Prostate gland (tissue), 2 donors: ENCODE measurements around the gene SYNPO2. TPM values are rescaled to one million over a fixed set of nuclear protein-coding genes. Genes with fewer than 3 reads are reported as not detected.

Source experiments
- DNase-seq: peaks from one replicate; pipeline ENCODE4 v3.0.0-alpha.2; 2019; ENCODE audit warnings: low spot score
- H3K27ac ChIP-seq, 2 donors: fragments of 200-600 bp; sonication (generic); 2 replicates each; pipeline ENCODE4 v1.5.1; 2017 to 2019
- H3K27me3 ChIP-seq: fragments of 200-600 bp; sonication (generic); replicated peaks from 2 replicates; pipeline ENCODE4 v1.5.1; 2019; ENCODE audit not compliant: insufficient read depth
- H3K36me3 ChIP-seq, 2 donors: fragments of 200-600 bp; sonication (generic); 1 replicate in 1 of 2; 2 replicates in 1 of 2; pipeline versions ENCODE4 v1.5.1 to v1.8.1; 2017 to 2019
- H3K4me1 ChIP-seq: fragments of 200-600 bp; sonication (generic); replicated peaks from 2 replicates; pipeline ENCODE4 v1.5.1; 2019
- H3K4me3 ChIP-seq, 2 donors: fragments of 200-600 bp; sonication (generic); 2 replicates each; pipeline ENCODE4 v1.5.1; 2017 to 2019
- H3K9me3 ChIP-seq: fragments of 200-600 bp; sonication (generic); 2 replicates; pipeline ENCODE4 v1.5.1; 2017
- CTCF ChIP-seq, 4 experiments: fragments of 200-600 bp in 2 of 4; fragments of 450-650 bp in 2 of 4; sonication (generic) in 2 of 4; IDR thresholded peaks; 1 replicate in 3 of 4; 2 replicates in 1 of 4; pipeline ENCODE4 v1.5.1; 2016 to 2019; ENCODE audit warnings: antibody characterized with exemption in 4 of 4, mild to moderate bottlenecking in 2 of 4, moderate library complexity in 2 of 4
- POLR2A ChIP-seq: fragments of 450-650 bp; IDR thresholded peaks from one replicate; pipeline ENCODE4 v1.6.1; 2016; ENCODE audit warnings: antibody characterized with exemption, mild to moderate bottlenecking
- POLR2AphosphoS5 ChIP-seq: sonication (generic); formaldehyde crosslinking; IDR thresholded peaks from one replicate; pipeline ENCODE4 v1.6.1; 2017; ENCODE audit warnings: antibody characterized with exemption
- WGBS: methylation state at CpG from one replicate; pipeline ENCODE4 v1.1.5; 2018; 5-methylcytosine and 5-hydroxymethylcytosine counted together
- intact Hi-C: fragments of 100-400 bp; cut with DNase I; formaldehyde crosslinking; loops from one replicate; pipeline ENCODE4 v1.14.2; 2022
- total RNA-seq, 2 donors: library from RNA; depleted of rRNA; stranded (reverse); fragments of >200 nt; gene quantifications; one replicate each; pipeline ENCODE4 v1.1.0, GENCODE V29; 2016

The SYNPO2 gene
- total RNA-seq, 2 donors from 2014 or later: 131 to 181 TPM

DNA sequence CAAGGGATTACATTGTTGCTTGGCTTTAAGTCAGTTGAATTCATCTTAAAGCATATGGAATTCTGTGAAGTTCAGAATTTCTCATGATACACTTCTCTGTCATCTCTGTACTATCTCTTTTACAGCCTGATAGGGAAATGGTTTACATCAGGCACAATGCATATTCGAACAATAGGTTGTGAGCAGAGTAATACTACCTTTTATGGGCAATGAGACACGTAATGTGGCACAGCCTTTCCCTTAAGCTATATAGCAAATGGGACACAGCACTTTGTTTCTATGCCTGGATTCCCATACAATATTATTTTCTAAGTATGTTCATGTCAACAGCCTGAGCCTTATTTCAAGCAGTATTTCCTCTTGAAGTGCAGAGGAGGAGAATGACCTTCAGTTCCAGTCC, 58.4 kb downstream of the SYNPO2 start:
- no peak for DNase-seq
- Histone ChIP-seq H3K27me3 (no peaks in the 10 kb centered on the region), H3K9me3 (no peaks in the 10 kb centered on the region), H3K27ac (no peak overlapping the region), H3K4me3 (no peak overlapping the region), H3K36me3 (no peaks in the 10 kb centered on the region), H3K4me1 (no peaks in the 10 kb centered on the region)
- intact Hi-C loops: no loop called here
- WGBS: 50% methylated on average over 2 of the region's 2 CpGs
- no peak for TF ChIP-seq POLR2A
- TF ChIP-seq POLR2AphosphoS5: no peak
- TF ChIP-seq CTCF (IDR thresholded peaks at IDR 0.05): no peak

DNA sequence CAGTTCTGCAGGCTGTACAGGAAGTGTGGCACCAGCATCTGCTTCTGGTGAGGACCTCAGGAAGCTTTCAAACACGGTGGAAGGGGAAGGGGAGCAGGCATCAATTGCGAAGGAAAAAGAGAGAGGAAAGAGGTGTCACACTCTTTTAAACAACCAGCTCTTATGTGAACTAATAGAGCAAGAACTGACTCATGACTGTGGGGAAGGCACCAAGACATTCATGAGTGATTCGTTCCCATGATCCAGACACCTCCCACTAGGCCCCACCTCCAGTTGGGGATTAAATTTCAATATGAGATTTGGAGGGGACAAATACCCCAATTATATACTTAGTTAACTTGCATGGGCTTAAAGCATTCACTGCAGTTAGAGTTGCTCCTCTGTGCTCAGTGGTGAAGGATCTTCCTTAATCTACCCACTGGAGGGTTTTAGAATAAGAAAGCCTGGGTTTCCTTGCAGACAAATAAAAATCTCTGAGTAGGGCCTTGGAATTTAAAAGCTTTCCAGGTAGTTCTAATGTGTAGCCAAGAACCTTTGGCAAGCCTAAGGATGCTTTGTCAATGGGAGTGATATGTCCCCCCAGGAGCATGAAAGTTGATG, 60.0 kb downstream of the SYNPO2 start:
- intact Hi-C loops: no loop called here
- Histone ChIP-seq H3K9me3 (no peaks in the 10 kb centered on the region), H3K4me1 (no peaks in the 10 kb centered on the region), H3K27ac (no peak overlapping the region), H3K4me3 (no peak overlapping the region), H3K36me3 (no peaks in the 10 kb centered on the region), H3K27me3 (no peaks in the 10 kb centered on the region)
- no peak for DNase-seq
- 59% methylated on average over 3 of the region's 3 CpGs for WGBS
- TF ChIP-seq POLR2A (no peak), POLR2AphosphoS5 (no peak), CTCF (IDR thresholded peaks at IDR 0.05) (no peak)

- no peaks in the 10 kb centered on the region for H3K36me3 ChIP-seq
- no peaks in the 10 kb centered on the region for H3K27me3 ChIP-seq
- H3K4me3 ChIP-seq: no peak overlapping the region
- no peak overlapping the region for H3K27ac ChIP-seq
- intact Hi-C loops: no loop called here
- WGBS: 72% methylated on average over 2 of the region's 2 CpGs
- no peaks in the 10 kb centered on the region for H3K4me1 ChIP-seq
- TF ChIP-seq CTCF (IDR thresholded peaks at IDR 0.05) (no peak), POLR2AphosphoS5 (no peak), POLR2A (no peak)
- no peaks in the 10 kb centered on the region for H3K9me3 ChIP-seq
- DNase-seq: no peak
Observed at GRCh38 chr4:118950224-118950623, 61.6 kb downstream of the SYNPO2 start.

DNA sequence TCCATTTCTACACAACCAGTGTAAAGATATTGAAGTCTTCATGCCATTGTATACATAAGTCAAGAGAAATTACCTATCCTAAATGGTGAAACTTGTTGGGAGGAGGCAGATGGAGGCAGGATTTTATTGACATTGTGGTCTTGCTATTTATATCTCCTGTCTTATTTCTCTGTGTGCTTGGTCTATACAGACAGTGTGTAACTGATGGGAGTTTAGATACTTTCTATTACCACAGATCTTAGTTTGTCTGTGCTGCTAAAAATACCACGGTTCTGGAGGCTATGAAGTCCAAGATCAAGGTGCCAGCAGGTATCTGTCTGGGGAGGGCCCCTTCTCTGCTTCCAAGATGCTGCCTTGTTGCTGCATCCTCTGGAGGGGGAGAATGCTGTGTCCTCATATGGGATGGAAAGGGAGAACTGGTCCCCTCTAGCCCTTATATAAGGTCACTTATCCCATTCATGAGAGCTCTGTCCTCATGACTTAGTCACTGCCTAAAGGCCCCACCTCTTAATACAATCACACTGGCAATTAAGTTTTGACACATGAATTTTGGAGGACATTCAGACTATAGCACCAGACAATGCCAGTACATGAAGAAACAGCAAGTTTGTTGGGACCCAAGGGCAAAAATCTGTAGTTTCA, 62.4 kb downstream of the SYNPO2 start:
- no peaks in the 10 kb centered on the region for H3K36me3 ChIP-seq
- intact Hi-C loops: no loop called here
- no peaks in the 10 kb centered on the region for H3K9me3 ChIP-seq
- no peaks in the 10 kb centered on the region for H3K27me3 ChIP-seq
- 35% methylated on average over 1 of the region's 1 CpG for WGBS
- no peaks in the 10 kb centered on the region for H3K4me1 ChIP-seq
- H3K27ac ChIP-seq: no peak overlapping the region
- H3K4me3 ChIP-seq: no peak overlapping the region
- TF ChIP-seq POLR2A (no peak), CTCF (IDR thresholded peaks at IDR 0.05) (no peak), POLR2AphosphoS5 (no peak)
- no peak for DNase-seq

DNA sequence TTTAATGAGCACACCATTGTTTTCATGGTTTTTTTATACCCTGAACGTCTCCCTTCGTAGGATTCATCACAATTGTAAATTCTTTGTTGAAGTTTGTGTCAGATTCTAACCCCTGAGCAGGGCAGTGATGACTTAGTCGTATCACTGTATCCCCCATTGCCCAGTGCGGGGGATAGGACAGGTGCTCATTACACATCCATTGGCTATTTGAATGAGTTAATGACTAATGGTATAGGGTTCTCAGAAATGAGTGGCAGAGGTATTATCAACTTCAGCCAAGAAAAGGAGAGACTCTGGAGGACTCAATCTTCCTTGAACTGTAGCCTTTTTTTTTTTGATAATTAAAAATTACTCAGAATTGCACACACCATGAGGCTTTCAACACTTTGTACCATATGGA, 64.6 kb downstream of the SYNPO2 start:
- intact Hi-C loops: no loop called here
- no peaks in the 10 kb centered on the region for H3K27me3 ChIP-seq
- WGBS: 25% methylated on average over 4 of the region's 4 CpGs
- no peak overlapping the region for H3K4me3 ChIP-seq
- H3K9me3 ChIP-seq: no peaks in the 10 kb centered on the region
- H3K36me3 ChIP-seq: no peaks in the 10 kb centered on the region
- no peaks in the 10 kb centered on the region for H3K4me1 ChIP-seq
- H3K27ac ChIP-seq: no peak overlapping the region
- DNase-seq: no peak
- no peak for TF ChIP-seq POLR2A
- TF ChIP-seq CTCF (IDR thresholded peaks at IDR 0.05): no peak
- TF ChIP-seq POLR2AphosphoS5: no peak
